Ovary (tissue), 3 donors: ENCODE data around the gene PODNL1.

Source experiments
- CTCF ChIP-seq, 3 donors: fragments of 450-650 bp in 2 of 3; fragments of 200-600 bp in 1 of 3; IDR thresholded peaks; one replicate each; pipeline versions ENCODE4 v1.5.1 to v1.8.0; 2016 to 2022; ENCODE audit warnings: antibody characterized with exemption in 3 of 3, mild to moderate bottlenecking in 1 of 3
- EP300 ChIP-seq: sonication (generic); formaldehyde crosslinking; IDR thresholded peaks from one replicate; pipeline ENCODE4 v1.6.1; 2017; ENCODE audit warnings: antibody characterized with exemption
- POLR2A ChIP-seq: fragments of 450-650 bp; IDR thresholded peaks from one replicate; pipeline ENCODE4 v1.6.1; 2017; ENCODE audit warnings: antibody characterized with exemption, mild to moderate bottlenecking, moderate library complexity
- donor health status: DM: no; HTN: no; CAD: no.

GRCh38 chr19:13938301-13939064, at the start of gene PODNL1:
- TF ChIP-seq CTCF (IDR thresholded peaks at IDR 0.05) = no peak
- TF ChIP-seq EP300 = no peak
- no peak for TF ChIP-seq POLR2A
